Measurements from ENCODE around the gene PLCB1. TPM values are rescaled to one million over a fixed set of nuclear protein-coding genes. Genes with fewer than 3 reads are reported as not detected.

Gene PLCB1
- total and polyA plus RNA-seq, 2 of the 4 experiments (the other 2 are of a cell fraction), result 5.6 to 16.1 TPM

GRCh38 chr20:8190043-8190880 is 58.2 kb downstream of the PLCB1 start:
- no peak overlapping the region for H2AK5ac ChIP-seq (ENCODE audit: low read depth, low read length)
- POLR2A ChIA-PET (ENCODE audit: unreplicated experiment), result no interaction called here
- dilution Hi-C loops (cut with HindIII; ENCODE audit: low sequenced_read_pairs, unreplicated experiment) (no loop called here), intact Hi-C loops (cut with micrococcal nuclease) (loop anchor here (5.0 kb wide), 1 partner anchor 33 kb away; no protein-coding TSS in a partner anchor), in situ Hi-C loops (cut with MboI; ENCODE audit: low sequenced_read_pairs) (no loop called here)
- H4K8ac ChIP-seq (ENCODE audit: low read depth in 2 of 2, low read length in 2 of 2), result no peak overlapping the region
- no peak overlapping the region for H2AK9ac ChIP-seq (replicated peaks; ENCODE audit: low read depth, low read length, poor library complexity)
- no peak overlapping the region for H2BK5ac ChIP-seq (ENCODE audit: low read depth, low read length, poor library complexity, severe bottlenecking)
- WGBS, 2 experiments (ENCODE audit: extremely low coverage in 2 of 2, insufficient read length in 1 of 2), result no CpG with 5 or more reads among the region's 7 CpGs
- H4K5ac ChIP-seq (ENCODE audit: low read depth, low read length), result no peak overlapping the region
- H3K23ac ChIP-seq (ENCODE audit: low read depth, low read length), result no peak overlapping the region
- H3K4me3 ChIP-seq (ENCODE audit: insufficient read depth, low read depth, low read length), result no peak overlapping the region
- no peak overlapping the region for H4K91ac ChIP-seq (ENCODE audit: insufficient read depth, low read depth, low read length)
- H3K79me1 ChIP-seq (ENCODE audit: low read depth in 1 of 2, low read length in 2 of 2), result peaks cover 5 to 7% of the 10 kb centered on the region in 2 experiments; a peak in 2 of 4 replicates
- H3K9ac ChIP-seq (ENCODE audit: low read depth, low read length), result no peak overlapping the region
- no peak overlapping the region for H3K4me2 ChIP-seq (ENCODE audit: low read depth, low read length)
- TF ChIP-seq CTCF (conservative IDR thresholded peaks at IDR 0.05; ENCODE audit: low read depth, low read length) (no peak), MAZ (IDR thresholded peaks at IDR 0.05; ENCODE audit: borderline replicate concordance, low read depth, low read length) (no peak)
- no peaks in the 10 kb centered on the region for H3K9me3 ChIP-seq (ENCODE audit: control insufficient read depth, insufficient read depth, low read length)
- no peaks in the 10 kb centered on the region for H4K20me1 ChIP-seq (ENCODE audit: insufficient read depth, low read length)
- no peak overlapping the region for H3K18ac ChIP-seq (ENCODE audit: low read depth, low read length)
- H3K27me3 ChIP-seq (ENCODE audit: control insufficient read depth, insufficient read depth, low read length), result no peaks in the 10 kb centered on the region
- CTCF ChIA-PET, result no interaction called here
- H3K4me1 ChIP-seq (ENCODE audit: control insufficient read depth, insufficient read depth, low read length), result no peaks in the 10 kb centered on the region; the same call in 1 of the 2 replicates
- ATAC-seq (ENCODE audit: low read depth), result no peak
- no peak overlapping the region for H3K27ac ChIP-seq (ENCODE audit: insufficient read depth, low read length)
- no peak overlapping the region for H3K4ac ChIP-seq (ENCODE audit: low read depth, low read length)
- no peak overlapping the region for H2BK15ac ChIP-seq (ENCODE audit: low read depth, low read length)
- no peaks in the 10 kb centered on the region for H3K9me1 ChIP-seq (ENCODE audit: insufficient read depth, low read length)
- BruUV-seq (replicated peaks), result no TSS peak
- H3K14ac ChIP-seq (replicated peaks; ENCODE audit: low read depth, low read length), result no peak overlapping the region
- H2AFZ ChIP-seq (replicated peaks; ENCODE audit: low read length, poor library complexity), result no peak overlapping the region
- DNase-seq, result no peak
- H3K36me3 ChIP-seq (ENCODE audit: control insufficient read depth, insufficient read depth, low read length), result no peaks in the 10 kb centered on the region
- no peak overlapping the region for H2BK120ac ChIP-seq (ENCODE audit: low read depth, low read length)
- no peak overlapping the region for H3K56ac ChIP-seq (ENCODE audit: extremely low read depth, insufficient read depth, low read length)
- H2BK20ac ChIP-seq (ENCODE audit: low read depth, low read length), result no peak overlapping the region
